K562 (cell line): ENCODE measurements around the gene NRG3. TPM values are rescaled to one million over a fixed set of nuclear protein-coding genes. Genes with fewer than 3 reads are reported as not detected.

Experiments used
- ATAC-seq: fragments of 200-7000 bp; cut with Tn5 transposase; 3 replicates; pipeline ENCODE4 v1.9.1; 2020; ENCODE audit warnings: moderate library complexity
- BruUV-seq: library from RNA; stranded (reverse); fragments of 400-500 nt; replicated peaks from 2 replicates; lab custom pipeline; 2021; lab: Mats Ljungman, UMichigan
- CTCF ChIA-PET: fragments of 300-600 bp; formaldehyde crosslinking; extraction: SDS; loops from one replicate; lab custom pipeline; 2021; ENCODE audit warnings: low intra/inter-chr PET ratio; lab: Yijun Ruan, JAX
- POLR2A ChIA-PET: fragments of 300-600, 350-650 bp; sonication (Branson Sonifier 250); formaldehyde crosslinking; extraction: SDS; loops from one replicate; lab custom pipeline; 2021; ENCODE audit warnings: antibody characterized with exemption, inconsistent platforms; lab: Yijun Ruan, JAX
- DNase-seq, 4 experiments: peaks; one replicate each; pipeline versions ENCODE4 v3.0.0 to v3.0.0-alpha.2; 2011 to 2018; ENCODE audit warnings: low spot score in 3 of 4, mixed read lengths in 3 of 4; ENCODE audit errors: extremely low read depth in 1 of 4
- FAIRE-seq: peaks from 2 replicates; lab custom pipeline; 2011; peaks lifted over from hg19 to GRCh38; lab: Jason Lieb, UNC
- H2AFZ ChIP-seq: 2 replicates; pipeline ENCODE4 v1.6.0; 2011; ENCODE audit warnings: low read depth, low read length, control low read depth, inconsistent platforms
- H3K27ac ChIP-seq: fragments of 200-600 bp; 3 replicates; pipeline ENCODE4 v1.8.0; 2011; ENCODE audit warnings: low read depth, mild to moderate bottlenecking, control low read depth, inconsistent platforms, low read length, moderate library complexity, mixed read lengths; ENCODE audit errors: extremely low read depth
- H3K27me3 ChIP-seq, 2 experiments: fragments of 300-600 bp in 1 of 2; 2 replicates in 1 of 2; 3 replicates in 1 of 2; pipeline versions ENCODE4 v1.6.0 to v1.8.0; 2011; ENCODE audit warnings: inconsistent platforms in 2 of 2, low read length in 2 of 2, mild to moderate bottlenecking in 1 of 2, mixed read lengths in 1 of 2, moderate library complexity in 1 of 2; ENCODE audit not compliant: control insufficient read depth in 2 of 2, insufficient read depth in 2 of 2
- H3K36me3 ChIP-seq: fragments of 300-600 bp; 3 replicates; pipeline ENCODE4 v1.8.0; 2011; ENCODE audit warnings: mild to moderate bottlenecking, low read length, inconsistent platforms; ENCODE audit not compliant: control insufficient read depth, insufficient read depth
- H3K4me1 ChIP-seq, 2 experiments: fragments of 200-600 bp in 1 of 2; replicated peaks in 1 of 2; 2 replicates in 1 of 2; 3 replicates in 1 of 2; pipeline versions ENCODE4 v1.5.1 to v1.8.0; 2011; ENCODE audit warnings: inconsistent platforms in 2 of 2, low read length in 2 of 2, mild to moderate bottlenecking in 1 of 2, mixed read lengths in 1 of 2, moderate library complexity in 1 of 2; ENCODE audit not compliant: control insufficient read depth in 2 of 2, insufficient read depth in 2 of 2
- H3K4me2 ChIP-seq: 2 replicates; pipeline ENCODE4 v1.6.1; 2011; ENCODE audit warnings: low read length, control low read depth, inconsistent platforms, mixed read lengths; ENCODE audit not compliant: insufficient read depth
- H3K4me3 ChIP-seq: fragments of 200-600 bp; sonication (generic), shearing (Covaris generic); 2 replicates; pipeline ENCODE4 v1.5.1; 2016; ENCODE audit warnings: control low read depth, inconsistent platforms
- H3K79me2 ChIP-seq: fragments of 200-600 bp; 3 replicates; pipeline ENCODE4 v1.8.0; 2011; ENCODE audit warnings: low read length, inconsistent platforms; ENCODE audit not compliant: control insufficient read depth, insufficient read depth
- H3K9ac ChIP-seq, 2 experiments: 2 replicates each; pipeline versions ENCODE4 v1.6.0 to v1.6.1; 2011; ENCODE audit warnings: low read depth in 2 of 2, low read length in 2 of 2, control low read depth in 1 of 2, inconsistent platforms in 1 of 2, mild to moderate bottlenecking in 1 of 2, mixed read lengths in 1 of 2; ENCODE audit not compliant: insufficient read depth in 1 of 2
- H3K9me1 ChIP-seq: one replicate; pipeline ENCODE4 v1.6.0; 2011; ENCODE audit warnings: inconsistent platforms, mild to moderate bottlenecking, low read length, moderate library complexity; ENCODE audit not compliant: control insufficient read depth, insufficient read depth
- H3K9me3 ChIP-seq: replicated peaks from 2 replicates; pipeline ENCODE4 v1.5.1; 2011; ENCODE audit warnings: low read depth, low read length, inconsistent platforms; ENCODE audit not compliant: control insufficient read depth, insufficient read depth
- H4K20me1 ChIP-seq: replicated peaks from 2 replicates; pipeline ENCODE4 v1.6.1; 2011; ENCODE audit warnings: low read length, inconsistent platforms, mixed read lengths; ENCODE audit not compliant: control insufficient read depth, insufficient read depth
- CGGBP1 ChIP-seq: fragments of 250-450 bp; sonication (Bioruptor Pico); IDR thresholded peaks from 2 replicates; pipeline ENCODE4 v1.9.0; 2021; ENCODE audit warnings: mild to moderate bottlenecking
- NCOA4 ChIP-seq: fragments of 450-650 bp; IDR thresholded peaks from 2 replicates; pipeline ENCODE4 v1.6.1; 2018; ENCODE audit warnings: mild to moderate bottlenecking; ENCODE audit not compliant: partially characterized antibody
- NFATC3 ChIP-seq: fragments of 450-650 bp; IDR thresholded peaks from 2 replicates; pipeline ENCODE4 v1.6.1; 2017; ENCODE audit warnings: mild to moderate bottlenecking
- PHF8 ChIP-seq: fragments of 200-600 bp; sonication (generic); IDR thresholded peaks from 2 replicates; pipeline ENCODE4 v1.6.1; 2012; ENCODE audit warnings: mixed run types, mild to moderate bottlenecking, inconsistent platforms, low read length, moderate library complexity, borderline replicate concordance
- PURB ChIP-seq: sonication (generic); formaldehyde crosslinking; IDR thresholded peaks from 2 replicates; pipeline ENCODE4 v1.9.0; 2021; ENCODE audit warnings: low read depth, mild to moderate bottlenecking, missing genetic modification reagents
- RBM17 ChIP-seq: fragments of 200-400 bp; formaldehyde crosslinking; IDR thresholded peaks from 2 replicates; pipeline ENCODE4 v1.6.1; 2017; ENCODE audit warnings: low read depth, mild to moderate bottlenecking, low read length, borderline replicate concordance
- RNF219 ChIP-seq: fragments of 250-450 bp; sonication (Bioruptor Pico); IDR thresholded peaks from 2 replicates; pipeline ENCODE4 v1.5.0; 2022; ENCODE audit warnings: mild to moderate bottlenecking
- SMARCA4 ChIP-seq: fragments of 450-650 bp; IDR thresholded peaks from 2 replicates; pipeline ENCODE4 v1.6.1; 2016
- SP1 ChIP-seq: sonication (generic); formaldehyde crosslinking; IDR thresholded peaks from 2 replicates; pipeline ENCODE4 v1.8.1; 2022; ENCODE audit warnings: mild to moderate bottlenecking, missing genetic modification reagents
- VEZF1 ChIP-seq: fragments of 200-800 bp; sonication (Bioruptor generic); IDR thresholded peaks from 2 replicates; pipeline ENCODE4 v1.6.1; 2017; ENCODE audit warnings: missing genetic modification characterization, missing compliant biosample characterization
- ZNF3 ChIP-seq: fragments of 250-450 bp; sonication (Bioruptor Pico); IDR thresholded peaks from 2 replicates; pipeline ENCODE4 v1.5.0; 2021; ENCODE audit warnings: mild to moderate bottlenecking, moderate library complexity
- ZNF512 ChIP-seq: IDR thresholded peaks from 2 replicates; pipeline ENCODE4 v1.6.1; 2016; ENCODE audit warnings: missing genetic modification characterization, missing compliant biosample characterization
- WGBS: fragments of 100-300 bp; shearing (Covaris generic); methylation state at CpG from one replicate; pipeline ENCODE4 v1.1.6; 2016; ENCODE audit warnings: low coverage, mixed read lengths; ENCODE audit not compliant: insufficient coverage; ENCODE audit errors: missing lambda C conversion rate; 5-methylcytosine and 5-hydroxymethylcytosine counted together
- in situ Hi-C: fragments of 300-500 bp; cut with MboI; formaldehyde crosslinking; loops from 4 replicates; pipeline ENCODE4 v1.15.0; 2018; ENCODE audit warnings: inconsistent platforms, mixed read lengths
- intact Hi-C: fragments of 100-400 bp; cut with micrococcal nuclease; formaldehyde crosslinking; loops from 2 replicates; pipeline ENCODE4 v1.14.2; 2022
- polyA plus RNA-seq, 8 experiments: library from polyadenylated mRNA; depleted of rRNA in 4 of 8; stranded (reverse) in 5 of 8; unstranded in 3 of 8; fragments of >200 nt; fragmentation: Nextera tagmentation in 2 of 8; fragmentation: Illumina TruSeq in 1 of 8; extraction: Ambion mirVana in 2 of 8; extraction: Trizol in 1 of 8; gene quantifications; 2 replicates each; pipeline versions ENCODE4 v1.2.1 to v1.2.3, GENCODE V29; 2011 to 2014; ENCODE audit warnings: inconsistent platforms in 1 of 8, missing spikeins in 1 of 8
- total RNA-seq, 7 experiments: library from RNA; depleted of rRNA in 6 of 7; stranded (reverse); fragments of >200 nt in 6 of 7; fragmentation: Illumina TruSeq in 2 of 7; extraction: Trizol in 2 of 7; gene quantifications; 2 replicates each; pipeline versions ENCODE4 v1.2.1 to v1.2.3, GENCODE V29; 2011 to 2021; ENCODE audit warnings: low replicate concordance in 1 of 7

Gene NRG3
- total and polyA plus RNA-seq, 9 of the 15 experiments (the other 6 are each of a cell fraction or from before 2014, with no cell fraction given) = not detected

- Histone ChIP-seq H3K79me2 (no peaks in the 10 kb centered on the region), H3K4me3 (no peak overlapping the region), H3K27ac (no peak overlapping the region), H4K20me1 (no peaks in the 10 kb centered on the region), H3K9ac (no peak overlapping the region), H3K4me1 (no peaks in the 10 kb centered on the region), H2AFZ (no peak overlapping the region), H3K36me3 (no peaks in the 10 kb centered on the region), H3K9me3 (no peaks in the 10 kb centered on the region), H3K27me3 (no peaks in the 10 kb centered on the region), H3K4me2 (no peak overlapping the region), H3K9me1 (no peaks in the 10 kb centered on the region)
- ATAC-seq = no peak
- no peak for TF ChIP-seq NCOA4
- no peak for TF ChIP-seq ZNF3 (CRISPR knock-in tag)
- no peak for TF ChIP-seq NFATC3
- no TSS peak for BruUV-seq
- POLR2A ChIA-PET = no interaction called here
- CTCF ChIA-PET = no interaction called here
- no peak for FAIRE-seq
- WGBS = 0% methylated on average over 1 of the region's 1 CpG
- intact Hi-C loops (no loop called here), in situ Hi-C loops (no loop called here)
- DNase-seq = no peak
These were observed 786.0 kb downstream of the NRG3 start for GRCh38 chr10:82660986-82661385.

- Histone ChIP-seq H3K4me3 (no peak overlapping the region), H2AFZ (no peak overlapping the region), H3K27me3 (no peaks in the 10 kb centered on the region), H3K4me1 (no peaks in the 10 kb centered on the region), H3K36me3 (no peaks in the 10 kb centered on the region), H3K27ac (no peak overlapping the region), H3K9me1 (no peaks in the 10 kb centered on the region), H3K9ac (no peak overlapping the region), H4K20me1 (no peaks in the 10 kb centered on the region), H3K9me3 (no peaks in the 10 kb centered on the region), H3K4me2 (no peak overlapping the region), H3K79me2 (no peaks in the 10 kb centered on the region)
- WGBS = 0% methylated on average over 5 of the region's 5 CpGs
- intact Hi-C loops = no loop called here
- no peak for DNase-seq
- BruUV-seq = no TSS peak
- no peak for ATAC-seq
- FAIRE-seq = no peak
- ChIA-PET CTCF (no interaction called here), POLR2A (no interaction called here)
- in situ Hi-C loops = no loop called here
- TF ChIP-seq VEZF1 (no peak), SP1 (no peak), ZNF512 (tag) (no peak), SMARCA4 (no peak), PURB (no peak), CGGBP1 (CRISPR knock-in tag) (no peak), RBM17 (no peak), RNF219 (CRISPR knock-in tag) (no peak), PHF8 (no peak)
These were observed 786.7 kb downstream of the NRG3 start for GRCh38 chr10:82661701-82662100.
